Fibroblast of skin of back (primary cell): ENCODE measurements around the gene ZBTB17.
"Not testable (repeated sequence)": the region's sequence is repeated elsewhere in the genome, so short reads cannot be mapped to it uniquely, and the experiment has no call there.

Experiments used
- DNase-seq: peaks from one replicate; pipeline ENCODE4 v3.0.0-alpha.2; 2013

The ZBTB17 gene

GRCh38 chr1:16011936-16012589 lies 36.2 kb upstream of the ZBTB17 start:
- DNase-seq: no peak

- DNase-seq: no peak
Observed at GRCh38 chr1:16010837-16011236, 34.9 kb upstream of the ZBTB17 start.

- DNase-seq: no peak
Observed at GRCh38 chr1:16009678-16010077, 33.8 kb upstream of the ZBTB17 start.

GRCh38 chr1:16009030-16009460 lies 33.1 kb upstream of the ZBTB17 start:
- DNase-seq: peak; percentile 72

GRCh38 chr1:16007671-16008341 lies 31.9 kb upstream of the ZBTB17 start:
- no peak for DNase-seq

GRCh38 chr1:16006552-16007485 lies 30.9 kb upstream of the ZBTB17 start:
- DNase-seq: no peak

- DNase-seq: no peak
Observed at GRCh38 chr1:16006010-16006409, 30.1 kb upstream of the ZBTB17 start.

- DNase-seq: no peak
Observed at GRCh38 chr1:16005597-16005996, 29.7 kb upstream of the ZBTB17 start.

- not testable (repeated sequence) for DNase-seq
Observed at GRCh38 chr1:16001274-16001673, 25.4 kb upstream of the ZBTB17 start.

- no peak for DNase-seq
Observed at GRCh38 chr1:15998929-15999328, 23.0 kb upstream of the ZBTB17 start.

- no peak for DNase-seq
Observed at GRCh38 chr1:15997637-15998280, 21.9 kb upstream of the ZBTB17 start.

GRCh38 chr1:15997076-15997585 lies 21.2 kb upstream of the ZBTB17 start:
- no peak for DNase-seq

- peak; percentile 57 for DNase-seq
Observed at GRCh38 chr1:15994590-15995351, 18.9 kb upstream of the ZBTB17 start.

GRCh38 chr1:15994081-15994480 lies 18.2 kb upstream of the ZBTB17 start:
- DNase-seq: no peak

GRCh38 chr1:15993666-15994065 lies 17.8 kb upstream of the ZBTB17 start:
- no peak for DNase-seq

GRCh38 chr1:15992582-15993500 lies 16.9 kb upstream of the ZBTB17 start:
- no peak for DNase-seq

GRCh38 chr1:15992187-15992553 lies 16.3 kb upstream of the ZBTB17 start:
- no peak for DNase-seq

- DNase-seq: no peak
Observed at GRCh38 chr1:15991427-15992186, 15.7 kb upstream of the ZBTB17 start.

GRCh38 chr1:15989776-15990175 lies 13.9 kb upstream of the ZBTB17 start:
- DNase-seq: no peak
